HG02610 (cell line): Measurements from ENCODE around the gene BRSK2.

Experiments
- ATAC-seq: cut with Tn5 transposase; IDR thresholded peaks from one replicate; pipeline ENCODE4 v1.9.1; 2021; ENCODE audit warnings: mild to moderate bottlenecking, moderate library complexity; ENCODE audit not compliant: unreplicated experiment

BRSK2 gene

DNA sequence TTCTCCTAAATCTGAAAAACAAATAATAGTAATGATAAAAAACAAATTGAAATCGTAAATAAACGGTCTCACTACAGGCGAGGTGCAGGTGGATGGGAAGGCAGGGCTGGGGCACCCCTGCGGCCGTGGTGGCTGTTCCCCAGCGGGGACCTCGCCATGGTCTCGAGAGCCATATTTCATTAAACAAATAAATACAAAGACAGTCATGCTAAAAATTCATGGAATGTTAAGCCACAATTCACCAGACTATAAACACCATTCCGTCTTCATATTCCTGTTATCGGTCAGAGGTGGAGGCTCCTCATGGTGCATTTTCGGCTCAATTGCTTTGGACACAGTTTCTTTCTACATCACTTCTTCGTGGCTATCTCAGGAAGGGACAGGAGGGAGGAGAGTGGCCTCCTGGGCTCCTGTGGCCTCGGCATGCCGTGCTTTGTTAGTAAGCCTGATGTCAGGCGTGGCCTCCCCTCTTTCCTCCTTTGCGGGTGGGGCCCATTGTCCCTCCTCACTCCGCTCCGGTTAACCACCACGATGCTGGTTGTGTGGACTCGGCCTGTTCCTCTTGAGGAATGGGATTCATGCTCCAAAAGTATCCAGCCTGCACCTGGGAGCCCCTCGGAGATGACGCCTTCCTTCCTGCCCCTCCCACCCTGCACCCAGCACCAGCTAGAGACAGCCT, 16.1 kb upstream of the BRSK2 start:
- ATAC-seq, result no peak

DNA sequence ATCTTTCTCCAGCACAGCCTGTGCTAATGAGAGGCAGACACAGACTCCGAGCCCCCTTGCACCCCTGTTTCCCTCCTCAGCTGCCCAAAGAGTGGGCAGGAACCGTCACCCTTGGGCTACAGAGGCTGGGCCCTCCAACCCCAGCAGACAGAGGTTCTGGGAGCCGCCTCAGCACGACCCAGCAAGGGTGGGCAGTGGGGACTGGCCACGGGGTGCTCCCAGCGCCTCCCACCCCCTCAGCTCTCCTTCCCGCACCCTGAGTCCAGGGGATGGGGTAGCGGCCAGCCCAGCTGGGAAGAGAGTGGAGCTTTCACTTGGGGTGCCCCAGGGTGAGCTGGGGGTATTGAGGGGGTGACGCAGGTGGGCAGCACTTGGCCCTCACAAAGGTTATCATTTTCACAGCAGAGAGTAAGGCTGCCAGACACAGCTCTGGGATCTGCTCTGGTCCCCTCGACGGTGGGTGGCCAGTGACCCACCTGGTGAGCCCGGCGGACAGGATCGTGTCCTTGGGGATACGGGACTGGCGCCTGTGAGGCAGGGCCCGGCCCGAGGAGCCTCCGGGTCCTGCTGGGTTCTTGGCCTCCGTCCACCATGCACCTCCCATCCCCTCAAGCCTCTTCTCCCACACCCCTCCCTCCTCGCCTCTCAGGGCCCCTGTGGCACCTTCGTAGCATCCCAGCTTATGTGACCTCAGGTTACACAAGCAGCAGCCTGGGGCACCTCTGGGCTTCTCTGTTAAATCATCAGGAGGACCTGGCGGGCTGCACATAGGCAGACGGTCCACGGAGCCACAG, 14.4 kb upstream of the BRSK2 start:
- ATAC-seq, result no peak

DNA sequence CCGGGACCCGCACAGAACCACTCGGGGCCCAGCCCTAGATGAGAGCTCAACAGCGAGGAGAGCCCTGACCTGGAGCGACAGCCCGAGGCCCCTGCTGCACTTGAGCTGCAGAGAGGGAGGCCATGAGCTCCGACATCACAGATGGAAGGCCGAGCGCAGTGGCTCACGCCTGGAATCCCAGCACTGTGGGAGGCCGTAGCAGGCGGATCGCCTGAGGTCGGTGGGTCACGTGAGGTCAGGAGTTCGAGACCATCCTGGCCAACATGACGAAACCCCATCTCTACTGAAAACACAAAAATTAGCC, 13.8 kb upstream of the BRSK2 start:
- ATAC-seq, result no peak

DNA sequence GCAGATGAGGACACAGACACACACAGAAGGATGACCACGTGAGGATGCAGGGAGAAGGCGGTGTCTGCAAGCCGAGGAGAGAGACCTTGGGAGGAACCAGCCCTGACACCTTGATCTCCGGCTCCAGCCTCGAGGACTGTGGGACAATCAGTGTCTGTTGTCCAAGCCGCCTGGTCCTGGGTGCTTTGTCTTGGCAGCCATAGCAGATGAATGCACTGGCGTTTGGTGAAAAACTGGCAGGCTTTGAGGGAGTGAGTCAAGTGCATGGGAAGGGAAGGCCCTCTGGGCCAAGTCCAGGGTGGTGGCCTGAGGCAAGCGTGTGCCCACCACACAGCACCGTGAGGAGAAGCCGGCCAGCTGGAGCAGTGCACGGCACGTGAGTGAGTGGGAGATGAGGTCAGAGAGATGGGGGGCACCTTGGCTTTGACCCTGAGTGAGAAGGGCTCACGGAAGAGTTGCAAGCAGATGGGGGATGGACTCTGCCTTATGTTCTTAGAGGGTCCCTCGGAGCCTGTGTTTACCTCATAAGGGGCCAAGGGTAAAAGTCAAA, 12.4 kb upstream of the BRSK2 start:
- no peak for ATAC-seq

DNA sequence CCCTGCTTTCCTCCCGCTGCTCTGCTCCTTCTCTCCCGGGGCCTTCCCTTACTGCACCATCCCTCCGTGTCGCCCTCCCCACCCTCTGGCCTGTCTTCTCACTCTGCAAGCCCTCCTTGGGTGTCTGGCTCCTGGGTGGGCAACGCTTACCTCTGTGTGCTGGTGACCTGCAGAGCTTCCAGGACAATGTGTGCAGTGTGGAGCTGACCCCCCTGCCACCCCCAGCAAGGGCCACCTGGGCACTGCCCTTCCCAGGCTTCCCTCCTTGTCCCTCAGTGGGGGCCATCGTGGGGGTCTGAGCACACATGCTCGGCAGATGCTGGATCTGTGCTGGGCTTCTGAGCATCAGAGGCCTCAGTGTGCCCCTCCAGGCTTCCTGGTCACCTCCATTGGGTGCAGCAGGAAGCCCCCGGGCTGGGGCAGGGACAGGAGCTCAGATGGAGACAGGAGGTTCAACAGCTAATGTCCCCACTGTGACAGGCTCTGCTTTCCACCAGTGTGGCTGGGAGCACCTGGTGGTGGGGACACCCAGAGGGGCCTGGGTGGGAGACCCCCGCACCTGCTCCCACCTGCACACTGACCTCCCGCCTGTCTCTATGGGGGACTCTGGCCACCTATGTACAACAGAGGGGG, 7.8 kb upstream of the BRSK2 start:
- ATAC-seq, result no peak

DNA sequence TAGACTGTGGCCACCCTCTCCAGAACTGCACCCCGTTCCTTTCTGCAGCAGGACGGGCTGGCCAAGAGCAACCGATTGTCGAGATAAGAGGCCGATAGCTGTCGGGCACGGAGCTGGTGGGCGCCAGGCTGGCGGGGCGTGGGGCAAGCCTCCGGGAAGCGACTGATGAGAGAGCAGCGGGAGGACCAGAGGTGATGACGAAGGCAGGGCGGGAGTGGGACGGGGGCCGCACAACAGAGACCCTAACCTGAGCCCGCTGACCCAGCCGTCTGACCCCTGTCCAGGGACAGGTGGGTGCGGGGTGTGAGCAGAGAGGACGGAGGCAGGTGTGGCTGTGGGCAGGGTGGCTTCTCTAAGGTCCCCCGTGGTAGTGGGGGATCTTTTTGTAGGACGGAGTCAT, 7.3 kb upstream of the BRSK2 start:
- no peak for ATAC-seq

DNA sequence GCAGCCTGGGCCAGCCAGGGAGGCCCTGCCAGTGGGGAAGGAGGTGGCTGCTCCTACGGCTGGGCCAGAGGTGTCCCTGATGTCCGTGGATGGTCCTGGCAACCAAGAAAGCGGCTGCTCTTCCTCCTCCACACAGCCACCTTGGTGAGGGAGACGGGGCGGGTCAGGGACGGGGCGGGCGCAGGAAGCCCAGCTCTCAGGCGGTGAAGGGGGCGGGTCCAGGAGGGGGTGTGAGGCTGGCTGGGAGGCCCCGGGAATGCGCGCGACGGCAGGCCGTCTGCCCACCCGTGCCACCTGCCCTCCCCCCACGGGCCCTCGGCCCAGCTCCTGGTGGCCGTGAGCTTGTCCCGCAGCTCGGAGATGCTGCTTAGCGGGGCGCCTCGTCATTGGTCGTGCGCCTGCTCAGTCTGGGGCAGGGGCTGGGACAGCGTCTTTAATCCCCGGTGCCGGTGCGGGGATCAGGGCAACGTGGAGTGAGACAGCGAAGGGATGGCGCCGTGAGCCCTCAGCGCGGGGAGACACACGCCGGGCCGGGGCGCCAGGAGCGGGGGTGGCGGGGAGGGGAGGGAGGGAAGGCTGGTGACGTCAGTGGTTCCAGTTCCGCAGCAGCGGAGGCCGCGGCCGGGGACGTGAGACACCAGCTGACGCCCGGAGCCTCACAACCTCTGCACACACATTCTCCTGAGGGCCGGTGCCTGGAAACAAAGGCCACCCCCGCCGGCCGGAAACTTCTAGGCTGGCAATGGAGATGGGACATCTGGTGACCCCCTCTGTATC, 6.7 kb upstream of the BRSK2 start:
- peak; percentile 50 for ATAC-seq

DNA sequence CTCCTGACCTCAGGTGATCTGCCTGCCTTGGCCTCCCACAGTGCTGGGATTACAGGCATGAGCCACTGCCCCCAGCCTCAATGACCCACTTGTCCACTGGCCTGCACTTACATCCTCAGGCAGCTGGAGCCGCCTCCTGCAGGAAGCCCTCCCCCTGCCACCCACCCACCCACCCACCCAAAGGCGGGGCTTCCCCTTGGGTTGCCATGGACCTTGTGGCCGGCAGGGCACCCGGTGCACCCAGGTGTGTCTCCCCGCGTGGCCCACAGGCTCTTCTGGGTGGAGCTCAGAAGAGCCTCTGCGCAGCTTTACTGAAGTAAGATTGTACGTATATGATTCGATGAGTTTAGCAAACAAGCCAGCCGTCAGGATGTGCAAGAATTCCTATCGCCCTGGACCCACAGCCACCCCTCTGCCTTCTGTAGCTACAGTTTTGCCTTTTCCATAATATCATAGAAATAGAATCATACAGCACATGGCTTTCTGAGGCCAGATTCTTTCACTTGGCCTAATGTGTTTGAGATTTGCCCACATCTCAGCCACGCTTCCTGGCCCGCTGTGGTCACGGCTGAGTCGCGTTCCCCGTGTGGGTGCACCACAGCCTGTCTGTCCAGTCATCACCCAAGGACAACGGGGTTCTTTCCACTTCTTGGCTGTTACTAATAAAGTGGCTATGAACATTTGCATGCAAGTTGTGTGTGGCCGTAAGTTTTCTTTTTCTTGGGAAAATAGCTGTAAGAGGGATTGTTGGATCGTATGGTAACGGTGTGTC, 5.3 kb upstream of the BRSK2 start:
- ATAC-seq, result no peak

DNA sequence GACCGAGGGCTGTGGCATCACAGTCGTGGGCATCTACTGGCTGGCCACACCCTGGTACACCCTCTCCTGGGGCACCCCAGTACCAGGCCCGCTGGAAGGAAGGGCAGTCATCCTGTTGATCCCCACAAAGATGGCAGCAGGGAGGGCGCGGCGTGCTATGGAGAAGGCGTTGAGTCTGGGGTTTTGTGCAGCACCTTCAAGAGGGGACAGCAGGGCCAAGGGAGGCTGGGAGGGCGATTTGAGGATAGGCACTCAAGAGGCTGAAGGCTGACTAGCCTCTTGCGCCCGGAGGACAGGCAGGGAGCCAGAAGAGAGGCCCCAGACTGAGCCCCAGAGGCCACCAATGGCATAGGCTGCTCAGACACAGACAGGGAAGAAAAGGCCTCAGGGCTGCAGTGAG, 2.2 kb upstream of the BRSK2 start:
- no peak for ATAC-seq

DNA sequence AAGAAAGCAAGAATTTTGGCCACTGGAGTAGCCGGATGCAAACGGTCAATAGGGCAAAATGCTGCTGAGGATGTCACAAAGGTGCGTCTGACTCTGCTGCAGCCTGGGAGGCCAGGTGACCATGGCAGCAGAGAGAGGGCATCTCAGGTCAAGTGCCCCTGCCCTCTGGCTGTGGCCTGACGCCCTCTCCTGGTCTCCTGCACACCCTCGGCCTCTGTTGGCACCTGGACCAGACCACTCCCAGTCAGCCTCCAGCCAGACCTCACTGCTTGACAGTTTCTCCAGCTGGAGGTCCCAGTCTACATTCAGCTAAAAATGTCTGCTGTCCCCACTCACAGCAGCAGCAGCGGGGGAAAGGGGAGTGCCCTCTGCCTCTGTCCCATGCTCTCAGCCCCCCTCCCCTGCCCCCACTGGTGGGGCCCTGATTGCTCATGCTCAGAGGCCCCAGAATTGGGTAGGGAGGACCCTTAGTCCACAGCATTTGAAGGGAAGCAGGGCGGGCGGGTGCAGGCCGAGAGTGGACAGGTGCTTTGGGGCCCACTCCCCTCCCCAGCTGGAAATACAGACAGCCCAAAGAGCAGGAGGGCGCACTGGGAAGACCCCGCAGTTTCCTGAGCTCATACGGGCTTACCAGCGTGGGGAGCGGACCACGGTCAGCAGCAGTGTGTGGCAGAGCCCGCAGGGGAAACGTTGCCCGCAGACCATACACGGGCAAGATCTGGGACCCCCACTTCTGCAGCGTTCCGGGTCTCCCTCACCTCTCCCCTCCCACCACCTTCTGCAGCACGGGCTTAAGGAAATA, 1.6 kb upstream of the BRSK2 start:
- ATAC-seq, result no peak

DNA sequence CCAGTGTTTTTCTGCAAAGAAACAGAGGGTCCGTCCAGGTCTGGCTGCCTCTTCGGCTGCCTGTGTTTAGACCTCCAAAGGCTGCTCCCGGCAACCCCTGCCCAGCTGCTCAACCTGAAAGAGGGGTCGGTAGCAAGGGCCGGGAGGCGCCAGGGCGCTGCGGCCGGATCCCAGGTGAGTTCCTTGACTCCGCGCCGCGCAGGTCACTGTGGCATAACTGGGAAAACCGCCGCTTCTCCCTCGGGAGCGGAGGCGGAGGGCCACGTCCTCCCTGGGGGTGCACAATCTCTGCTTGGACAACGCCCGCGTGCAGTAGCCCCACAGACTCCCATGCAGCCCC, 1.0 kb upstream of the BRSK2 start:
- no peak for ATAC-seq

DNA sequence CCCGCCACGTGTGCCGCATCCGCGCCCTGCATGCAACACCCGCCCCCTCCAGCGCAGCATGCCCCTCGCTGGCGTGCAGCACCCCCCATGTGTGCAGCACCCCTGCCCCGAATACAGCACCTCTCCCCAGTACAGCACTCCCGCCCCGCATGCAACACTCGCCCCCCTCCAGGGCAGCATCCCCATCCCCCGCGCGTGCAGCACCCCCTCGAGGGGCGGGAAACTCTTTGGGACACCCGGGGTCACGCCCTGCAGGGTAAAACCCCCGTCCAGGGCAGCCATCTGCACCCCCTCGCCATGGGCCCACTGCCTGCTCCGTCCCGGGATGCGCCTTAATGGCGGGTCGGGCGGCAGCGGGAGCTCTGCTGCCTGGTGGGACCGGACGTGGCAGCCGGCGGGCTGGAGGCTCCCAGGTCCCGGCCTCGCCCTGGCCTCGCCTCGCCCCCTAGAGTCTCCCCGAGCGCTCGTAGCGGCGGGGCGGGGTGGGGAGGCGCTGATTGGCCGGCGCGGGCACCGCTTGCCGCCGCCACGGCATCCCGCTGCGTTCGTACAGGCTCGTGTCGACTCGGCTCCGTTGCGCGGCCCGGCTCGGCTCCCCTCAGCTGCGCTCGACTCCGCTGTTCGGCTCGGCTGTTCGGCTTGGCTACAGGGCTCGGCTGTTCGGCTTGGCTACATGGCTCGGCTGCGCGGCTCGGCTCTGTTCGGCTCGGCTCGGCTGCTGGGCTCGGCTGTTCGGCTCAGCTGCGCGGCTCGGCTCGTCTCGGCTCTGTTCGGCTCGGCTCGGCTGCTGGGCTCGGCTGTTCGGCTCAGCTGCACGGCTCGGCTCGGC, 417 bp upstream of the BRSK2 start:
- peak; percentile 90 for ATAC-seq

DNA sequence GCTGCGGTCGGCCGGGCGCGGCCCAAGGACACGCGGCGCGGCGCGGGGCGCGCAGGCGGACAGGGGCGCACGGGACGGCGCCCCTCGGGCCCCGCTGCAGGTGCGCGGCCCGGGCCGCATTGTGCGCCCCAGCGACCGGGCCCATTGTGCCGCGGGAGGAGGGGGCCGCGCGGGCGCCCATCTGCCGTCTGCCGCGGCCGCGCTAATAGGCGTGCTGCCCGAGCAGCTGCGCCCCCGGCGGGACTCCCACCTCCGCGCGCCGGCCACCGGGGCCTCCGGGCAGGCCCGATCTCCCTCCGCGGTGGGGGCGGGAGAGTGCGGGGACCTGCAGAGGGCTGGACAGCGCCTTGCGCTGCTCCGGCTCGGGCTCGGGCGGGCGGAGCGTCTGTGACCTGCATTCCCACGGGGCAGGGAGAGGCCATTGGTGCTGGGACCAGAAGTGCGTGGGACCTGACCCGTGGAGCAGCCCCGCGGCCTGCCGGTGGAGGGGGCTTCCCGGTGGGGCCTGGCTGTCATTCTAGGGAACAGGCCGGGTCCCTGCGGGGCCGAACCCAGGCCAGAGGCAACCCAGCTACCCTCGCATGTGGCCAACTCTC, 933 bp downstream of the BRSK2 start:
- no peak for ATAC-seq

DNA sequence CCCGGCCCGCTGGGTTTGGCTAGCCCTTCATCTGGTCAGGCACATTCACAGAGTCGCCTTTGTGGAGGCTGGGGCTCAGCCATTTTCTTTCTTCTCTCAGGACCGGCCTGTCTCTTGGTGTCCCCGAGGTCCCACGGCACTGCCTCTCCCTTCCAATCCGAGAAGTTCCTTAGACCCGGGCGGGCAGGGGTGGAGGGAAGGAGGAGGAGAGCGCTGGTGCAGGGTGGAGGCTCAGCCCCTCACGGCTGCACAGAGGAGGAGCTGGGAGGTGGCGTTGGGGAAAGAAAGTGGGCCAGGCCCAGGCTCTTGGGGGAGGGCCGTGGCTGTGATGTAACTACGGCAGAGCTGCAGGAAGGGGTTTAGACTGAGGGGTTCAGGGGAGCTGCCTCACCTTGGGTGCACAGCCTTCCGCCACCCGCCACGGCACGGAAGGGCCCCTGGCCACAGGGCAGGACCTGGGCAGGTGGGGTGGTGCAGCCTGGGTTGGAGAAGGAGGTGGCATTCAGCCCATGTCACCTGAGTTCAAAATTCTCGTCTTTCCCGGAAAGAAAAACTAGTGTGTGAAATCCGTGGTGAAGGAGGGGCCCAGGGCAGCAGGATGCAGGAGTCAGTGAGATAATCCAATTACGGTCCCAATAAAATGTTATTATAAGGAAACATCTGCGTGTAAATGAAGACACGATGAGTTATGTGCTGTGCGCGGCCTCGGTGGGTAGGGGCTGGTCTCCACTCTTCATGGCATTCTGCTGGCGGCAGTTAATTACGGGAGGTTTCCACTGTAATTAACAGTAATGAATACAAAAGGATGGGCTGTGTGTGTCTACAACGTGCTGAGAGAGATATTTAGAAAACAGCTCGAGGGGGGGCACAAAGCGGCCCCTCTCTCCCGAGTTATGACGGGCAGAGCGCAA, 1.7 kb downstream of the BRSK2 start:
- ATAC-seq, result no peak

DNA sequence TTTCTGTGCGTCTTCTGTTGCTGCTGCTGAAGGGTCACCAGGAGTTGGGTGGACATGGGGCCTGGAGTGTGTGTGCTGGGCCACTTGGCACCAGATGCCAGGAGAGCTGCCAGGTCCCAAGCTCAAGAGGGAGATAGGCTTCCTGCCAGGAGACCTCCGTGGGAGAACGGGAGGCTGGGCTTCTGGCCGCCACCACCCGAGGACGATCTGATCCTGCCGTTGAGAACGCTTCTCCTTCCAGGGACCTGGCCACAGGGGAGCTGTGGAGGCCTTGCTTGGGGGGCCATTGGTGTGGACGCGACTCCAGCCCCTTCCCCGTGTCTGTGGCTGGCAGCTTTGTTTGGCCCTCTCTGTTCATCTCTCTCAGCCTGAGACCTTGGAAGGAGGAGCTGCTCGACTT, 2.4 kb downstream of the BRSK2 start:
- no peak for ATAC-seq

DNA sequence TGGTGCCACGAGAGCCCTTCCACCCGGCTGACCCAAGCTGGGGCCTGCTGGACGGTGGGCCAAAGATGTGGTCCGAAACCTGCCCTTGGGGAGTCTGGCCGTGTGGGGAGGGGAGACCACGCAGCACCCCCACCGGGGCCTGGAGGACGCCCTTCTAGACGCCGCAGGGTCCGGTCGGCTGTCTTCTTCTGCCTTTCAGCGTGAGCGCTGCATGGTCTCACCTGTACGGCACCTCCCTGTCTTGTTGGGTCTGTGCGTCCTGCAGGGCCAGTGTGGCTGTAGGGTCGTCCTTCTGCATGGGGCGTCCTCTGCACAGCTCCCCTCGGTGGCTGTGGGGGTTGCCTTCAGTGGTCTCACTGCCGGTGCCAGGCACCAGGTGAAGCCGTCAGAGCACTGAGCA, 2.8 kb downstream of the BRSK2 start:
- no peak for ATAC-seq

DNA sequence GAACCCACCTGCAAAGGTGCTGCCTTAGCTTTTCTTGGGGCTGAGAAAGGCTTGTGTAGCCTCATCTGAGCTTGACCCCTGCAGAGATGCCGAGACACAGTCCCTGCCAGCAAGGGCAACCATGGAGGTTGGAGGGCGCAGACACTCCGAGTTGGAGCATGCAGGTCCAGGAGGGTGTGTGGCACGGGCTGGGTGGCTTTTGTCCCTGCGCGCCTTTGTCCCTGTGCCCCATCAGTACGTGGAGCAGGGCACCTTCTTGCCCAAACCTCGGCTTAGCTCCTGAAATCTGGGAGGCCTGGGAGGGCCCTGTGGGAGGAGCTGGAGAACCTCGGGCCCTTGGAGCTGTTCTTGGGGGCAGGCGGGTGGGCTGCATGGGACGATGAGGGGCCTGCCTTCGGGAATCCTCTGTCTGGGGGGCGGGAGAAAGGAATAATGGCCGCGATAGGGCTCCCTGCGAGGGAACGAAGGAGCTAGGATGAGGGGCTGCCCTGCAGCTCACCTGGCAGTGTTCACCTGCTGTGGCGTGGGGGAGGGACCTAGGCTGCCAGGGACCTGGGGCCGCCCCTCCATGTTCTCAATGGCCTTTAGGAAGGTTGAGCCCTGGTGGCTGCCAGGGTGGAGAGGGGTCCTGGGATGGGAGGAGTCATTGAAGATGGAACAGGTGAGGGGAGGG, 3.4 kb downstream of the BRSK2 start:
- no peak for ATAC-seq
